Ramos (cell line): Measurements from ENCODE around the gene PDS5A.
"Not testable (repeated sequence)": the region's sequence is repeated elsewhere in the genome, so short reads cannot be mapped to it uniquely, and the experiment has no call there.

Experiments
- in situ Hi-C: fragments of 300-500 bp; cut with MboI; formaldehyde crosslinking; loops from one replicate; pipeline ENCODE4 v1.14.3; 2022; ENCODE audit warnings: low sequenced_read_pairs; ENCODE audit not compliant: unreplicated experiment

PDS5A gene, protein sequence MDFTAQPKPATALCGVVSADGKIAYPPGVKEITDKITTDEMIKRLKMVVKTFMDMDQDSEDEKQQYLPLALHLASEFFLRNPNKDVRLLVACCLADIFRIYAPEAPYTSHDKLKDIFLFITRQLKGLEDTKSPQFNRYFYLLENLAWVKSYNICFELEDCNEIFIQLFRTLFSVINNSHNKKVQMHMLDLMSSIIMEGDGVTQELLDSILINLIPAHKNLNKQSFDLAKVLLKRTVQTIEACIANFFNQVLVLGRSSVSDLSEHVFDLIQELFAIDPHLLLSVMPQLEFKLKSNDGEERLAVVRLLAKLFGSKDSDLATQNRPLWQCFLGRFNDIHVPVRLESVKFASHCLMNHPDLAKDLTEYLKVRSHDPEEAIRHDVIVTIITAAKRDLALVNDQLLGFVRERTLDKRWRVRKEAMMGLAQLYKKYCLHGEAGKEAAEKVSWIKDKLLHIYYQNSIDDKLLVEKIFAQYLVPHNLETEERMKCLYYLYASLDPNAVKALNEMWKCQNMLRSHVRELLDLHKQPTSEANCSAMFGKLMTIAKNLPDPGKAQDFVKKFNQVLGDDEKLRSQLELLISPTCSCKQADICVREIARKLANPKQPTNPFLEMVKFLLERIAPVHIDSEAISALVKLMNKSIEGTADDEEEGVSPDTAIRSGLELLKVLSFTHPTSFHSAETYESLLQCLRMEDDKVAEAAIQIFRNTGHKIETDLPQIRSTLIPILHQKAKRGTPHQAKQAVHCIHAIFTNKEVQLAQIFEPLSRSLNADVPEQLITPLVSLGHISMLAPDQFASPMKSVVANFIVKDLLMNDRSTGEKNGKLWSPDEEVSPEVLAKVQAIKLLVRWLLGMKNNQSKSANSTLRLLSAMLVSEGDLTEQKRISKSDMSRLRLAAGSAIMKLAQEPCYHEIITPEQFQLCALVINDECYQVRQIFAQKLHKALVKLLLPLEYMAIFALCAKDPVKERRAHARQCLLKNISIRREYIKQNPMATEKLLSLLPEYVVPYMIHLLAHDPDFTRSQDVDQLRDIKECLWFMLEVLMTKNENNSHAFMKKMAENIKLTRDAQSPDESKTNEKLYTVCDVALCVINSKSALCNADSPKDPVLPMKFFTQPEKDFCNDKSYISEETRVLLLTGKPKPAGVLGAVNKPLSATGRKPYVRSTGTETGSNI (N-terminal part only)

DNA sequence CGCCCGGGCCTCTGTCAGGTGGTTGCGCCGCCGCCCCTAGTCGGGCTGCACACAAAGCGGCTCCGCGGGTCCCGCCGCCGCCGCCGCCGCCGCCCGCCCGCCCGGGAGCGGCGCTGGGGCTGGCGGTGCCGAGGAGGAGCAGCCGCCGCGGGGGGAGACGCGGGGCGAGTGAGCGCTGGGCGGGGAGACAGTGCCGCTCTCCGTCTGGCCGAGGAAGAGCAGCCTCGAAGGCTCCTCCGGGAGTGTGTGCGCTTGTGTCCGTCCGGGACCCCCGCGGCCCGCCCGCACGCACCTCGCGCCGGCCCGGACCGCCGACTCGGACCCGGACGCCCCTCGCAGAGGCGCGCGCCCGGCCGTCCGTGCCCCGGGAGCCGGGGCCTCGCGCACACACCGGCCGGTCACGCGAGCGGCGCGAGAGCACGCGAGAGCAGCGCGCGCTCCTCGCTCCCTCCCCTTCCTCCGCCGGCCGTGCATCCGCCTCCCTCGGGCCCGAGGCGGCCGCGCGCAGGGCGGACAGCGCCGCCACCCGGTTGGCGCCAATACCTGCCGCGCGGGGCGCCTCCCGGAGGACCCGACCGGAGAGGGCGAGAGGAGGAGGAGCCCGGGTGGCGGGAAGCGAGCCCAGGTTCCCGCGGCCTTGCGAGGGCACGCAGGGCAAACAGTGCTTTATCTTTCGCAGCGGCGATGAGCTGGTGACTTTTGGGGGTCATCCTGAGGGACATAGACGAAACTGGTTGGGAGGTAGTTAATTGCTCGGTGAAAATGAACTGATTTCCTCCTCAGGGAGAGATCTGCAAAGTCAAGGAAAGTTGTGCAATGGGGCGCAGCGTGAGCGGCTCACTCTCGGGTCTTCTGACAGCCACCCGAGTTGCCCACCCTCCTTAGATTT lies at the start of gene PDS5A:
TSS of gene PDS5A (minus strand) at position 423 of the 889 bp plus-strand sequence. CDS start 1,334 bp downstream, outside the sequence.
- in situ Hi-C loops = loop anchor here (10.0 kb wide), 1 partner anchor 503 kb away; no protein-coding TSS in a partner anchor

DNA sequence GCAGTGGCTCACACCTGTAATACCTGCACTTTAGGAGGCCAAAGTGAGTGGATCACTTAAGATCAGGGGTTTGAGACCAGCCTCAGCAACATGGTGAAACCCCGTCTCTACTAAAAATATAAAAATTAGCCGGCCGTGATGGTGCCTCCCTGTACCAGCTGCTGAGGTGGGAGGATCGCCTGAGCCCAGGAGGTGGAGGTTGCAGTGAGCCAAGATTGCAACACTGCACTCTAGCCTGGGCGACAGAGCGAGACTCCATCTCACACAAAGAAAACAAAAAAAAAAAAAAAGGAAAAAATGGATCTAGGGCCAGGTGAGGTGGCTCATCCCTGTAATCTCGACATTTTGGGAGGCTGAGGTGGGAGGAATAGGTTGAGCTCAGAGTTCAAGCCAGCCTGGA lies 46.3 kb upstream of the PDS5A start:
- in situ Hi-C loops = not testable (repeated sequence)

DNA sequence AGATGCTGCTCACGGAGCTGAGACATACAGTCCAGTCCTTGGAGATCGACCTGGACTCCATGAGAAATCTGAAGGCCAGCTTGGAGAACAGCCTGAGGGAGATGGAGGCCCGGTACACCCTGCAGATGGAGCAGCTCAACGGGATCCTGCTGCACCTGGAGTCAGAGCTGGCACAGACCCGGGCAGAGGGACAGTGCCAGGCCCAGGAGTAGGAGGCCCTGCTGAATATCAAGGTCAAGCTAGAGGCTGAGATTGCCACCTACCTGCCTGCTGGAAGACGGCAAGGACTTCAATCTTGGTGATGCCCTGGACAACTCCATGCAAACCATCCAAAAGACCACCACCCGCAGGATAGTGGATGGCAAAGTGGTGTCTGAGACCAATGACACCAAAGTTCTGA lies 43.4 kb upstream of the PDS5A start:
- in situ Hi-C loops = not testable (repeated sequence)

DNA sequence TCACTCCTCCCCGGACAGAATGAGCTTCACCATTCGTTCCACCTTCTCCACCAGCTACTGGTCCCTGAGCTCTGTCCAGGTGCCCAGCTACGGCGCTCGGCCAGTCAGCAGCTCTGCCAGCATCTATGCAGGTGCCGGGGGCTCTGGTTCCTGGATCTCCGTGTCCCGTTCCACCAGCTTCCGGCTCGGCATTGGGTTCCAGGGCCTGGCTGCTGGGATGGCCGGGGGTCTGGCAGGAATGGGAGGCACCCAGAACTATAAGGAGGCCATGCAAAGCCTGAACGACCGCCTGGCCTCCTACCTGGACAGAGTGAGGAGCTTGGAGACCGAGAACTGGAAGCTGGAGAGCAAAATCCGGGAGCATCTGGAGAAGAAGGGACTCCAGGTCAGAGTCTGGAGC lies 42.5 kb upstream of the PDS5A start:
- in situ Hi-C loops = no loop called here

DNA sequence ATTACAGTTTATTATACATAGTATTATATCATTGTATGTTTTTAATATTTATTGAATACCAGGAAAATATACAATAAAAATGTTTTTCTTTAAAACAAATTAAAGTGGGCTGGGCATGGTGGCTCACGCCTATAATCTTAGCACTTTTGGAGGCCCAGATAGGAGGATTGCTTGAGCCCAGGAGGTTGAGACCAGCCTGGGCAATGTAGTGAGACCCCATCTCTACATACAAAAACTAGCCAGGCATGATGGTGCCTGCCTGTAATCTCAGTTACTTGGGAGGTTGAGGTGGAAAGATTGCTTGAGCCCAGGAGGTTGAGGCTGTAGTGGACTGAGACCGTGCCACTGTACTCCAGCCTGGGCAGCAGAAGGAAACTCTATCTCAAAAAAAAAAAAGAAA lies 38.3 kb upstream of the PDS5A start:
- in situ Hi-C loops = no loop called here

DNA sequence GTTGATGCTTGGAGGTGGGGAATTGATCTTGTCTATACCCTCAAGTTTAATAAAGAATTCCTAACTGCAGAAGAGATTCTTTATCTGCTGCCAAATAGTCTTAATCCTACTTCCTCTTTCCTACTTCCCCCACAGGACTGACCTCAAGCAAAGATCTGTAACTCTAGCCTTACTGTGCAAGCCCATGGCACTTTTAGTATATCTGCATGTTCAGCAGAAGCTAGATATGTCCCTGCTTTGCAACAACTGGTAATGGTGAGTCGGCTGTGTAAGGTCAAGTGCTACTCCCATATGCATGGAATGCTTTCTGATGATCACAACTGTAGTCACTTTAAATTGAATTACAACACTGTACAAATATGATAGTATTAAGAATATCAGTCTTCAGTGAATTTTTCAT lies 26.3 kb upstream of the PDS5A start:
- in situ Hi-C loops = no loop called here

DNA sequence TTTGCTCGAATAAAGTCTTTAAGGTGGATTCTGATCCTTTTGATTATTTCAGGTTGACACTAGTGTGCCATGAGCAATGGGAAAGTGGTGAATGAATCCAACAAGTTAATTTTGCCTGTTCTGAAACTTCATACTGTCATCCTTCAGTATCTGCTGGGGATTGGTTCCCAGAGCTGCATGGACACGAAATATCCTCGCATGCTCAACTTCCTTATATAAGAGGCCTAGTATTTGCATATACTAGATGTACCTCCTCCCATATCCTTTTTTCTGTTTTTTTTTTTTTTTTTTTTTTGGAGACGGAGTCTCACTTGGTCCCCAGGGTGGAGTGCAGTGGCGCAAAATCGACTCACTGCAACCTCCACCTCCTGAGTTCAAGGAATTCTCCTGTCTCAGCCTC lies 23.0 kb upstream of the PDS5A start:
- in situ Hi-C loops = no loop called here

DNA sequence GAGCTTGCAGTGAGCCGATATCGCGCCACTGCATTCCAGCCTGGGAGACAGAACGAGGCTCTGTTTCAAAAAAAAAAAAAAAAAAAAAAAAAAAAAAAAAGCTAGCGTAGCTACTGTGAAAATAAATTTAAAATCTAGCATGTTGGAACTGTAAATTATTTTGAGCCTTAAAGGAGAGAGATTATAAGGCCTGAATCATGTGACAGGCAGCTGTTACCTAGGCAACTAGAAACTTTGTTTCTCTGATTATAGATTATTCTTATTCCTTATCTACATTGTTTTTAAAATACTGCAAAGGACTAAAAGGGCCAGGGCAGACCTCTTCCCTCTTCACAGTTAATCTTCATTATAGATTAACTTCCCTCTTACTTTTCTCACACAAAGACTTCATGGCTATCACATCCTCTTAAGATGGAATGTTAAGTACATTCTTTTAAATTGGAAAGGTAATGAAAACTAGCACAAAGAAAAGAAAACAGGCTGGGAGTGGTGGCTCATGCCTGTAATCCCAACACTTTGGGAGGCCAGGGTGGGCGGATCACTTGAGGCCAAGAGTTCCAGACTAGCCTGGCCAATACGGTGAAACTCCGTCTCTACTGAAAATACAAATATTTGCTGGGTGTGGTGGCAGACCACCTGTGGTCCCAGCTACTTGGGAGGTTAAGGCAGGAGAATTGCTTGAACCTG lies 21.1 kb upstream of the PDS5A start:
- in situ Hi-C loops = no loop called here

DNA sequence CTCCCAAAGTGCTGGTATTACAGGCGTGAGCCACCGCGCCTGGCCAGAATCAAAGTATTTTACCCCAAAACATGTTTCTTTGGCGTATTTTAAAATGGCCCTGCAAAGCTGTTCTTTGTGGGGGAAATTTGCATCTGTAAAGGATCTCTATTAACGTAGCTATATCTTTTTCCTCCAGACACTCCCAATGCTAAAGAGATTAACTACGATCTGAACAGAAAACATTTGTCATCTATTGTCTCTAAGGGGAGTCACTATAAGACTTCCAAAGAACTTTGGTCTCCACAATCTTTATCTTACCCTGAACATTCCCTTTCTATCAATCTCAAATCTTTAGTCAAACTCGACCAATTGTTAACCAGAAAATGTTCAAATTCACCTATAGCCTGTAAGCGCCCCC lies 19.1 kb upstream of the PDS5A start:
- in situ Hi-C loops = no loop called here

DNA sequence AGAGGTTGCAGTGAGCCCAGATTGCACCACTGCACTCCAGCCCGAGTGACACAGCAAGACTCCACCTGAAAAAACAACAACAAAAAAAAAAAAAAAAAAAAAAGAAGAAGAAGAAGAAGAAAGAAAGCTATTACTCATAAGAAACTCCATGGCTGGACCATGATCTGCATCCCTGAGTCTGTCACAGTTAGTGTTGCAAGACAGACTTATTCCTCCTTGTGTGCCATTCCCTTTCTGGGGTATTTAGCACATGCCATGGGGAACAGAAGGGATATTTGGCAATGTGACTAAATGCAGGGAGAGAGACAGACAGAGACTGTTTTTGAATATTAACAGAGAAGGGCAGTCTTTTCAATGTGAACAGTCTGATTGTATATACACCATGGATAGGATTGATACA lies 16.7 kb upstream of the PDS5A start:
- in situ Hi-C loops = no loop called here

DNA sequence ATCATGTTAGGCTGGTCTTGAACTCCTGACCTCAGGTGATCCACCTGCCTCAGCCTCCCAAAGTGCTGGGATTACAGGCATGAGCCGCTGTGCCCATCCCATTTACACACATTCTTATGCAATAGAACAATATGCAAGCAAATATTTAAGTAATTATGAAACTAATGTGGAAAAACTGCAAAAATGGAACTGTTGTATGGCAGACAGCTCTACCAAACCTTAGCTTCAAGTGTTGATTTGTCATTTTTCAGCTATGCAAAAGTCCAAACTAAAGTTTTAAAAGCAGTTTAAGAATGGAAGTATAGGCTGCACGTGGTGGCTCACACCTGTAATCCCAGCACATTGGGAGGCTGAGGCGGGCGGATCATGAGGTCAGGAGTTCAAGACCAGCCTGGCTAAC lies 11.7 kb upstream of the PDS5A start:
- in situ Hi-C loops = not testable (repeated sequence)

DNA sequence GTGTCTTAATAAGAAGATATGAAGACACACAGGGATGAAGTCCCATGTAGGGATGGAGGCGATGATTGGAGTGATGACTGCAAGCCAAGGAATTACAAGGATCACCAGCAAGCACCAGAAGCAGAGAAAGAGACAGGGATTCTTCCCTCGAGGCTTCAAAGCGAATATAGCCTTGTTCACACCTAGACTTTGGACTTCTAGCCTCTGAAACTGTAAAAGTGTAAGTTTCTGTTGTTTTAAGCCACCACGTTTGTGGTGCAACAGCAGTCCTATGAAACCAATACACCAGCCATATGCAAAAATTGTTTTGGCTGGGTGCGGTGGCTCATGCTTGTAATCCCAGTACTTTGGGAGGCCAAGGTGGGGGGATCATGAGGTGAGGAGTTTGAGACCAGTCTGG lies 9.8 kb upstream of the PDS5A start:
- in situ Hi-C loops = no loop called here

DNA sequence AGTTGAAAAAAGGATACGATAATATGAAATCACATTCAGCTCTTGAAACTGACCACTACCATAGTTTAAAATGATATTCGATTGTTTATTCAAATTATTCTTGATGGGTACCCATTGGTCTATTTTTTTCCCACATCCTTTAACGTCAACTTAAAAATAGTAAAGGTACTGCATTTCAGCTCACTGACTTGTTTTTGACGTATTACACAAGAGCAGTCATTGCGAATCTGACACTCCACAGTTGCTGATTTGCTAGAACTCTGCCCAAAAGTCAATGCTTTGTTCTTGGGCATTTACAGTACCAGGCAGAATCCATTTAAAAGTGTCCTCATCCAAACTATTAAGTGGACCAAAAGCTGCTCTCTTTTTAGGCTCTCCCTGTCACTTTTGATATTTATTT lies 1.2 kb upstream of the PDS5A start:
- in situ Hi-C loops = loop anchor here (10.0 kb wide), 1 partner anchor 504 kb away; no protein-coding TSS in a partner anchor

DNA sequence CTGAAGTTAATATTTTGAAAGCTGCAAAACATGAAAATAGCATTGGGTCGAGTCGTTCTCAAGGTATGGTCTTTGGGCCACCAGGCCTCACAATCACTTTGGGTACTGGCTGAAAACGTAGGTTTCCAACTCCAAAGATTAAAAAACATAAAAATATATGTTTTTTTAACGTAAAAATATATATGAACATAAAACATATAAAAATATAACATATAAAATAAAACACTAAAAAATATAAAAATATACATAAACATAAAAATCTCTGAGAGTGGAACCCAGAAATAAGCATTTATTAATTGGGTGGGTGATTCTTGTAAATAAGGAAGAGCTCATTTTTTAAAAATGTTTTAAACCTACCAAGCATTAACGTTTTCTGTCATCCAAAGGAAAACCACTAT lies 666 bp upstream of the PDS5A start:
- in situ Hi-C loops = loop anchor here (10.0 kb wide), 1 partner anchor 504 kb away; no protein-coding TSS in a partner anchor

DNA sequence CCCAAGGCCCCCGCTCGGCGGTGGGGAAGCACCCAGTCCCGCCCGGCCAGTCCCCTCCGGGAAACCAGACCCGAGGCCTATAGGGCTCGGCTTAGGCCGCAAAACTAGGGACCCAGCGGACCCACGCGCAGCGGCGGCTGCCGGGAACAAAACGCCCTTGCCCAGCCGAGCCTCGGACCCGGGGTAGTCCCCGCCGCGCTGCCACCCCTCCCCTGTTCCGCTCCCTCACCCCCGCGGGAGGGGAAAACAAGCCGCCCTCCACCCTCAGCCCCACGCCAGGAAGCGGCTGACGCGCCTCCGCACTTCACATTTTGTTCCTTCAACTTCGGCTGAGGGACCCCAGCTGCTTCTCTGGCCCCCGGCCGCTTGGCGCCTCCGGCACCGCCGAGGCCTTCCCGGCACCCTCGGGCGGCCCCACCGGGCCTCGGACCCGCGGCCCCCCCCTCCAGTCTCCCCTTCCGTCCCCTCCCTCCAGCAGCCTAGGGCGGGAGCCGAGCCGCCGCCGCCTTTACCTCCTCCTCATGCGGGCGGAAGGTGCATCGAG lies 694 bp downstream of the PDS5A start:
- in situ Hi-C loops = loop anchor here (10.0 kb wide), 1 partner anchor 502 kb away; no protein-coding TSS in a partner anchor

DNA sequence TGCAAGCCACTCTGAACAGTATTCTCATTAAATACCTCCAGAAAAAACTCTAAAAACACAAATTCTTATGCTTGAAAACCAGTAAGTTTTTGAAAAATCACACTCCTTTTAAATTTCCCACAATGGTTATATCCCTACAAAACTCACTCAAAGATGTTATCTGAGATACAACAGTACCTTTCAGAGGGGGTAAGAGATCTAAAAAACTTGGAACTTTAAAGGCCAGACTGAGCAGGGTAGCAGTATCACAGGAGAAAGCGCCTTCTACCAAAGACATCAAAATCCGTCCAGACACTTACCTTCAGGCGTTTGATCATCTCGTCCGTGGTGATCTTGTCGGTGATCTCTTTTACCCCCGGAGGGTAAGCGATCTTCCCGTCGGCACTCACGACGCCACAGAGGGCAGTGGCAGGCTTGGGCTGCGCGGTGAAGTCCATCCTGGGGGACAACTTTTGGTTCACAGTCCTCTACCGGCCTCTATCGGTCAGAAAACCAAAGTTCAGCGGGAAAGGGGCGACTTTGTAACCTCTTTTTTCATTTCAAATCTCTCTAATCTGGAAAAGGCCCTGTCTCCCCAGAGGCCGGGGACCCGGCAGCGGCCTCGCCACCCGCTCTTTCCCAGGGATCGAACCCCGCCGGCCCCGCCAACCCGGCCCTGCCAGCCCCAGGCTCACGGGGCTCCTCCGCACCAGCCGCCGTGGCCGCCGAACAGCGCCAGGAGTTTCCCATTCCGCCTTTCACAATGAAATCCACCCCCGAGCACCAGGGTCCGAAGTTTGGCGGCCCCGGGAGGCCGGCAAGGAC lies 1.4 kb downstream of the PDS5A start:
- in situ Hi-C loops = loop anchor here (10.0 kb wide), 1 partner anchor 502 kb away; no protein-coding TSS in a partner anchor

DNA sequence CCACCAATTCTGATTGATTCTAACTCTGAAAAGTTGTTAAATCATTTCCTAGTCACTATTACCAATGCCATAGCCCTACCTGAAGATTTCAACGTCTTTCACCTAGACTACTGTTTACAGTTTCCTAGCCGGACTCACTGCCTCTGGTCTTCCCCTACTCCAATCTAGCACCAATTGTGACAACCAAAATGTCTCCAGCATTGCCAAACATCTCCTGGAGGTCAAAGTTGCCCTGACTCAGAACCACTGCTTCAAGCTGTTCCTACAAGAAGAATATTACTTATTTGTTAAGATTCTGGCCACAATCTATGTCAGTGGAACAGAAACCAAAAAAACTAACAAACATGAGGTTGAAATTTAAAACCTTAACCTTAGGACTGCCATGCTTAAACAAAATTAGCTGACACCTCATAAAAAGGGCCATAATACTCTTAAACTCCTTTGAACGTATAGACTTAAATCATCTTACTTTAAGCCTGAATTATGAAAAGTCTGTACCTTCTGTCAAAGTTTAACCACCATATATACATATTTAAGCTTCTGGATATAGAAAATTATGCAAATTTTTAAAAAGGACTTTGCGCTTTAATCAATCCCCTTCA lies 2.1 kb downstream of the PDS5A start:
- in situ Hi-C loops = loop anchor here (10.0 kb wide), 1 partner anchor 501 kb away; no protein-coding TSS in a partner anchor
